HG03280 (cell line): ENCODE results near the gene CTBP1.

Source experiments
- ATAC-seq: cut with Tn5 transposase; IDR thresholded peaks from one replicate; pipeline ENCODE4 v1.9.1; 2021; ENCODE audit warnings: mild to moderate bottlenecking, moderate library complexity; ENCODE audit not compliant: unreplicated experiment

CTBP1 gene

DNA sequence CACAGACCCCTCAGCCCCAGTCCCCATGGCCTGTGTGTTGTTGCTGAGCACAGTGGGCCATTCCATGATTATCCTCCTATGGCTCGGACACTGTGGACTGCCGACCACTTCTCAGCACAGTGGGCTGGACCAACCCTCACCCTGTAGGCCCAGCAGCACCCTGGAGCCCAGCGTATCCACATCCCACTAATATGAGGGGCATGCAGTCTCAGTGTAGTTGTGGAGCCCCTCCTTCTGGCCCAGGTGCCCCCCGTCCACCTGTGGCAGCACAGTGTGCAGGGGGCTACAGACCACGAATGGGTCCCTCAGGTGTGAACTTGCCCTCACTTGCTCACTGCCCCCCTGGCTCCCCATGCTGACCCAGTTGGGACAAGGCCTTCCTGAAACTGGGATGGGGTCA lies 84.5 kb downstream of the CTBP1 start:
- no peak for ATAC-seq

DNA sequence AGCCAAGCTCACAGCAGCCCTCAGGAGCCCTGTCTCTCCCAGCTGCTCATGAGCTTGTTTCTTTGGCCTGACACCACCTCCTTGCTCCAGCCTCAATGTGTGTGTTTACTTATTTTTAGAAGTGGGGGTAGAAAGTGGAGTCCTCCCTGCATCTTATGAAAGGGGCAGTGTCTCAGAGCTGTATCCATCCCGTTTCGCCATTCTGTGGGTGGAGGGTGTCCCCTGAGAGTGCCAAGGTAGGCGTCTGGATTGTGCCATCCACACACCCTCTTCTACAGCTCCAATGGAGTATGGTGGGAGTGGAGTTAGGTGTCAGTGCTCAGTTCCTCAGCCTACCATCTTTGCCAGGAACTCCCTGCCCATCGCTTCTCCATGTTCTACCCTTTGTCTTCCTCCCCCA lies 84.9 kb downstream of the CTBP1 start:
- ATAC-seq: no peak
